ENCODE measurements around the gene LKAAEAR1. TPM values are rescaled to one million over a fixed set of nuclear protein-coding genes. Genes with fewer than 3 reads are reported as not detected.
"Not testable (repeated sequence)": the region's sequence is repeated elsewhere in the genome, so short reads cannot be mapped to it uniquely, and the experiment has no call there.

Gene LKAAEAR1
- total RNA-seq, 2 donors from 2014 or later: not detected

DNA sequence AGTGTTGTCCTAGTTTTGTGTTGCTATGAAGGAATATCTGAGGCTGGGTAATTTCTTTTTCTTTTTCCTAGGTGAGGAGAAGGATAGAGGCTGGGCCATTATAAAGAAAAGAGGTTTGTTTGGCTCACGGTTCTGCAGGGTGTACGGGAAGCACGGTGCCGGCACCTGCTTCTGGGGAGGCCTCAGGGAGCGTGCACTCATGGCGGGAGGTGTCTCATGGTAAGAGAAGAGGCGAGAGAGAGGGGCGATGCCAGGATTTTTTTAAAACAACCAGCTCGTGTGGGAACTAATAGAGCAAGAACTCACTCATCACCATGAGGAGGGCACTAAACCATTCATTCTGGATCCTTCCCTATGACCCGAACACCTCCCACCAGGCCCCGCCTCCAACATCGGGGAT is 37.4 kb upstream of the LKAAEAR1 start:
- DNase-seq (ENCODE audit: low spot score): no peak
- Histone ChIP-seq H3K9me3 (no peaks in the 10 kb centered on the region), H3K4me1 (peaks cover 0 to 8% of the 10 kb centered on the region in 2 donors), H3K27ac (no peak overlapping the region), H3K27me3 (no peaks in the 10 kb centered on the region), H3K4me3 (no peak overlapping the region), H3K36me3 (no peaks in the 10 kb centered on the region)
- TF ChIP-seq, protein P1, sequence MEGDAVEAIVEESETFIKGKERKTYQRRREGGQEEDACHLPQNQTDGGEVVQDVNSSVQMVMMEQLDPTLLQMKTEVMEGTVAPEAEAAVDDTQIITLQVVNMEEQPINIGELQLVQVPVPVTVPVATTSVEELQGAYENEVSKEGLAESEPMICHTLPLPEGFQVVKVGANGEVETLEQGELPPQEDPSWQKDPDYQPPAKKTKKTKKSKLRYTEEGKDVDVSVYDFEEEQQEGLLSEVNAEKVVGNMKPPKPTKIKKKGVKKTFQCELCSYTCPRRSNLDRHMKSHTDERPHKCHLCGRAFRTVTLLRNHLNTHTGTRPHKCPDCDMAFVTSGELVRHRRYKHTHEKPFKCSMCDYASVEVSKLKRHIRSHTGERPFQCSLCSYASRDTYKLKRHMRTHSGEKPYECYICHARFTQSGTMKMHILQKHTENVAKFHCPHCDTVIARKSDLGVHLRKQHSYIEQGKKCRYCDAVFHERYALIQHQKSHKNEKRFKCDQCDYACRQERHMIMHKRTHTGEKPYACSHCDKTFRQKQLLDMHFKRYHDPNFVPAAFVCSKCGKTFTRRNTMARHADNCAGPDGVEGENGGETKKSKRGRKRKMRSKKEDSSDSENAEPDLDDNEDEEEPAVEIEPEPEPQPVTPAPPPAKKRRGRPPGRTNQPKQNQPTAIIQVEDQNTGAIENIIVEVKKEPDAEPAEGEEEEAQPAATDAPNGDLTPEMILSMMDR (IDR thresholded peaks at IDR 0.05): no peak

DNA sequence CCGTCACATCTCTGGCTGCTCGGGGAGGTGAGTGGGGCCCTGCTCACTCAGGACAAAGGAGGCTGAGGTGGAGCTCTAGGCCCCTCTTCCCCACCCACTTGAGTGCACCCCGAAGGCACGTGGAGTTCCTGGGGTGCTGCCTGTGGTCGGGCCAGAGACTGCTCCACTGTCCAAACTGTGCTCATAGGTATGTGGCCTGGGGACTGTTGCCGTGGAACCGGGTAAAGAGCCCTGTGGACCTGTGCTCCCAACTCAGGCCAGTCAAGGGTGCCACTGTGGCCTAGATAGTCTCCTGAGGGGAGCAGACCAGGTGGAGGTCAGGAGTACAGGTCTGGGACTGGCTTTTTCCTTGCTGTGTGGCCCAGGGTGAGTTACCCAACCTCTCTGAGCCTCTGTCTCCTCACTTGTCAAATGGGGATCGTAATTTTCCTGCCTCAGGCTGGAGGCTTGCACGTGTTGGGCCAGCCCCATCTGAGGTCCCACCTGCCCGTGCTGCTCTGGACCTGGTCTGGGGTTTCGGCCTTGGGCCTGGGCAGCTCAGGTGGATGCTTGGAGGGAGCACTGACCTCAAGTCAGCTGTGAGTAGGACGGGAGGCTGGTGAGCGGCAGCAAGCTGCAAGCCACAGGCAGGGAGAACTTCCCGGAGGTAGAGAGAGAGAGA is 35.6 kb upstream of the LKAAEAR1 start:
- peaks cover 0 to 8% of the 10 kb centered on the region in 2 donors for H3K4me1 ChIP-seq
- H3K27ac ChIP-seq: no peak overlapping the region
- H3K27me3 ChIP-seq: no peaks in the 10 kb centered on the region
- peak overlapping the region in 1 of 2 donors; percentile 24 for H3K4me3 ChIP-seq
- DNase-seq (ENCODE audit: low spot score): no peak
- no peaks in the 10 kb centered on the region for H3K36me3 ChIP-seq
- TF ChIP-seq, protein P1 (IDR thresholded peaks at IDR 0.05): no peak
- no peaks in the 10 kb centered on the region for H3K9me3 ChIP-seq

- Histone ChIP-seq H3K4me3 (no peak overlapping the region), H3K4me1 (peaks cover 0 to 8% of the 10 kb centered on the region in 2 donors), H3K27me3 (no peaks in the 10 kb centered on the region), H3K9me3 (no peaks in the 10 kb centered on the region), H3K27ac (no peak overlapping the region), H3K36me3 (no peaks in the 10 kb centered on the region)
- no peak for DNase-seq (ENCODE audit: low spot score)
- TF ChIP-seq, protein P1 (IDR thresholded peaks at IDR 0.05): no peak
Measured at GRCh38 chr20:64119301-64119680, 35.1 kb upstream of the LKAAEAR1 start.

DNA sequence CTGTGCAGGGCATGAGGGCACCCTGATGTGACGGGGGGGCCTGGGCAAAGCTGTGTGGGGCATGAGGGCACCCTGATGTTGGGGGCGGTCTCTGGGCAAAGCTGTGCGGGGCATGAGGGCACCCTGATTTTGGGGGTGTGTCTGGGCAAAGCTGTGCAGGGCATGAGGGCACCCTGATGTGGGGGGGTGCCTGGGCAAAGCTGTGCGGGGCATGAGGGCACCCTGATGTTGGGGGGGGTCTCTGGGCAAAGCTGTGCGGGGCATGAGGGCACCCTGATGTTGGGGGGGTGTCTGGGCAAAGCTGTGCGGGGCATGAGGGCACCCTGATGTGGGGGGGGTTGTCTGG is 33.2 kb upstream of the LKAAEAR1 start:
- H3K27ac ChIP-seq; H3K36me3 ChIP-seq; DNase-seq (ENCODE audit: low spot score); H3K4me1 ChIP-seq; H3K4me3 ChIP-seq; H3K27me3 ChIP-seq; H3K9me3 ChIP-seq: not testable (repeated sequence)

- H3K27ac ChIP-seq: no peak overlapping the region
- H3K36me3 ChIP-seq: no peaks in the 10 kb centered on the region
- H3K4me1 ChIP-seq: peaks cover 0 to 8% of the 10 kb centered on the region in 2 donors
- no peaks in the 10 kb centered on the region for H3K9me3 ChIP-seq
- DNase-seq (ENCODE audit: low spot score): no peak
- no peak overlapping the region for H3K4me3 ChIP-seq
- TF ChIP-seq, protein P1 (IDR thresholded peaks at IDR 0.05): no peak
- no peaks in the 10 kb centered on the region for H3K27me3 ChIP-seq
Measured at GRCh38 chr20:64116541-64117431, 32.6 kb upstream of the LKAAEAR1 start.

- H3K4me1 ChIP-seq: peaks cover 0 to 8% of the 10 kb centered on the region in 2 donors
- H3K36me3 ChIP-seq: no peaks in the 10 kb centered on the region
- no peak overlapping the region for H3K4me3 ChIP-seq
- no peak overlapping the region for H3K27ac ChIP-seq
- no peak for DNase-seq (ENCODE audit: low spot score)
- TF ChIP-seq, protein P1 (IDR thresholded peaks at IDR 0.05): no peak
- no peaks in the 10 kb centered on the region for H3K27me3 ChIP-seq
- H3K9me3 ChIP-seq: no peaks in the 10 kb centered on the region
Measured at GRCh38 chr20:64116016-64116415, 31.8 kb upstream of the LKAAEAR1 start.
